ENCODE measurements around the gene AUTS2. TPM values are rescaled to one million over a fixed set of nuclear protein-coding genes. Genes with fewer than 3 reads are reported as not detected.

Gene AUTS2
- total RNA-seq, 4 donors from 2014 or later, result 29.8 to 114 (median 59.4) TPM

DNA sequence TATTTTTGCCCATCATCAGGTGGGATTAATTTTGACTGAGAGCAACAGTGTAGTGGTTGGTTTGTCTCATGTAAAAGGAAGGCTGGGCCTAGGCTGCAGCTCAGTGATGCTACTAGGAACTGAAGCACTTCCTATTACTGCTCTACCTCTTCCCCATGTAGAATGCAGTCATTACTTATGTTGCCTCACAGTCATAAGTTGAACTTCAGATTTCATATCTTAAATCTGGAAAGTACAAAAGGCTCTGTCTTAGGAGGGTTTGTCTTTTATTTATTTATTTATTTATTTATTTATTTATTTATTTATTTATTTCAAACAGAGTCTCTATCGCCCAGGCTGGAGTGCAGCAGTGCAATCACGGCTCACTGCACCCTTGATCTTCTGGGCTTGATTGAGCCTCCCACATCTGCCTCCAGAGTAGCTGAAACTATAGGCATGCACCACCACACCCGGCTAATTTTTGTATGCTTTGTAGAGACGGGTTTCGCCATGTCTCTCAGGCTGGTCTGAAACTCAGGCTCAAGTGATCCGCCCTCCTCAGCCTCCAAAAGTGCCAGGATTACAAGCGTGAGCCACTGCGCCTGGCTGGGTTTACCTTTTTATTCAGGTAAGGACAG is 812.0 kb downstream of the AUTS2 start:
- DNase-seq, result no peak
- Histone ChIP-seq H3K27ac (no peak overlapping the region), H3K4me3 (no peak overlapping the region), H3K36me3 (no peaks in the 10 kb centered on the region), H3K9me3 (no peaks in the 10 kb centered on the region), H3K27me3 (no peaks in the 10 kb centered on the region), H3K4me1 (no peaks in the 10 kb centered on the region)
- intact Hi-C loops (cut with DNase I; ENCODE audit: low total_unique reads), result no loop called here
- WGBS, 2 donors (ENCODE audit: low coverage in 1 of 2), result 93 to 100% methylated on average over 2 to 8 of the region's 8 CpGs
- no peak for TF ChIP-seq EP300 (IDR thresholded peaks at IDR 0.05; ENCODE audit: low read depth)
- no peak for TF ChIP-seq POLR2A (IDR thresholded peaks at IDR 0.05)
- no peak for TF ChIP-seq POLR2AphosphoS5 (IDR thresholded peaks at IDR 0.05)
- no peak for TF ChIP-seq CTCF (IDR thresholded peaks at IDR 0.05)
- in situ Hi-C loops (cut with MboI; ENCODE audit: low pct_ligation_motif_present in 1 of 4, low pct_unique_long_range_greater_than_20kb in 1 of 4, low sequenced_read_pairs in 3 of 4), result no loop called here

DNA sequence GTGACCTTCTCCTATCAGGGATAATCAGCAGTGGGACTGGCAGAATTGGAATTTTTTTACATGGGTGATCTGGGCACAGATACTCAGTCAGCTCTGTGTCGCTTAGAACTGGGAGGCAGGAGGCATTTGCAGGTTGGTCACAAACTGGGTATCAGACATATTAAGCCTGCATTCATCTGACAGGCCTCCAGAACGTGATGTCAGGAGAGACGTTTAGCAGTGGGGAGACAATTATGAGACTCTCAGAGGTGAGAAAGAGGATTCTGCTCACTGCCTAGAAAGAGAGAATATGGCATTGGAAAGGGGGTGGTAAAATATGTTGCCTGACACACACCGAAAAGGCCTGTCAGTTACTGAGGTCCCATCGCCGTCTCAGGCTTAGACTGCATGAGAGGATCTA is 816.1 kb downstream of the AUTS2 start:
- Histone ChIP-seq H3K9me3 (no peaks in the 10 kb centered on the region), H3K4me1 (no peaks in the 10 kb centered on the region), H3K36me3 (no peaks in the 10 kb centered on the region), H3K4me3 (no peak overlapping the region), H3K27ac (no peak overlapping the region), H3K27me3 (no peaks in the 10 kb centered on the region)
- in situ Hi-C loops (cut with MboI; ENCODE audit: low pct_ligation_motif_present in 1 of 4, low pct_unique_long_range_greater_than_20kb in 1 of 4, low sequenced_read_pairs in 3 of 4) (no loop called here), intact Hi-C loops (cut with DNase I; ENCODE audit: low total_unique reads) (no loop called here)
- no peak for DNase-seq
- TF ChIP-seq CTCF (IDR thresholded peaks at IDR 0.05) (no peak), POLR2AphosphoS5 (IDR thresholded peaks at IDR 0.05) (no peak), POLR2A (IDR thresholded peaks at IDR 0.05) (no peak), EP300 (IDR thresholded peaks at IDR 0.05; ENCODE audit: low read depth) (no peak)
- 82 to 89% methylated on average over 6 of the region's 6 CpGs for WGBS, 2 donors (ENCODE audit: low coverage in 1 of 2)

GRCh38 chr7:70415179-70415972 is 817.1 kb downstream of the AUTS2 start:
- Histone ChIP-seq H3K27ac (no peak overlapping the region), H3K9me3 (no peaks in the 10 kb centered on the region), H3K27me3 (no peaks in the 10 kb centered on the region), H3K4me1 (no peaks in the 10 kb centered on the region), H3K36me3 (no peaks in the 10 kb centered on the region), H3K4me3 (no peak overlapping the region)
- in situ Hi-C loops (cut with MboI; ENCODE audit: low pct_ligation_motif_present in 1 of 4, low pct_unique_long_range_greater_than_20kb in 1 of 4, low sequenced_read_pairs in 3 of 4), result no loop called here
- no peak for TF ChIP-seq EP300 (IDR thresholded peaks at IDR 0.05; ENCODE audit: low read depth)
- TF ChIP-seq POLR2A (IDR thresholded peaks at IDR 0.05), result no peak
- TF ChIP-seq CTCF (IDR thresholded peaks at IDR 0.05), result no peak
- no peak for TF ChIP-seq POLR2AphosphoS5 (IDR thresholded peaks at IDR 0.05)
- intact Hi-C loops (cut with DNase I; ENCODE audit: low total_unique reads), result no loop called here
- 83 to 88% methylated on average over 9 to 10 of the region's 10 CpGs for WGBS, 2 donors (ENCODE audit: low coverage in 1 of 2)
- DNase-seq, result no peak

- in situ Hi-C loops (cut with MboI; ENCODE audit: low pct_ligation_motif_present in 1 of 4, low pct_unique_long_range_greater_than_20kb in 1 of 4, low sequenced_read_pairs in 3 of 4) (no loop called here), intact Hi-C loops (cut with DNase I; ENCODE audit: low total_unique reads) (no loop called here)
- TF ChIP-seq POLR2A (IDR thresholded peaks at IDR 0.05), result no peak
- no peak for TF ChIP-seq EP300 (IDR thresholded peaks at IDR 0.05; ENCODE audit: low read depth)
- Histone ChIP-seq H3K9me3 (no peaks in the 10 kb centered on the region), H3K27me3 (no peaks in the 10 kb centered on the region), H3K36me3 (no peaks in the 10 kb centered on the region), H3K4me1 (no peaks in the 10 kb centered on the region), H3K27ac (no peak overlapping the region), H3K4me3 (no peak overlapping the region)
- 86% methylated on average over 11 of the region's 11 CpGs; no CpG with 5 or more reads in 1 of the 2 donors for WGBS, 2 donors (ENCODE audit: low coverage in 1 of 2)
- no peak for DNase-seq
These were observed 818.2 kb downstream of the AUTS2 start for GRCh38 chr7:70416347-70416985.
